HG03457 (cell line): ENCODE measurements around the gene ANO9.
"Not testable (repeated sequence)": the region's sequence is repeated elsewhere in the genome, so short reads cannot be mapped to it uniquely, and the experiment has no call there.

Experiments used
- ATAC-seq: cut with Tn5 transposase; IDR thresholded peaks from one replicate; pipeline ENCODE4 v1.9.1; 2021; ENCODE audit warnings: moderate number of reproducible peaks; ENCODE audit not compliant: unreplicated experiment

Gene ANO9

GRCh38 chr11:417652-418342 is 24.0 kb downstream of the ANO9 start:
- no peak for ATAC-seq

GRCh38 chr11:416757-417621 is 24.8 kb downstream of the ANO9 start:
- ATAC-seq, result no peak

DNA sequence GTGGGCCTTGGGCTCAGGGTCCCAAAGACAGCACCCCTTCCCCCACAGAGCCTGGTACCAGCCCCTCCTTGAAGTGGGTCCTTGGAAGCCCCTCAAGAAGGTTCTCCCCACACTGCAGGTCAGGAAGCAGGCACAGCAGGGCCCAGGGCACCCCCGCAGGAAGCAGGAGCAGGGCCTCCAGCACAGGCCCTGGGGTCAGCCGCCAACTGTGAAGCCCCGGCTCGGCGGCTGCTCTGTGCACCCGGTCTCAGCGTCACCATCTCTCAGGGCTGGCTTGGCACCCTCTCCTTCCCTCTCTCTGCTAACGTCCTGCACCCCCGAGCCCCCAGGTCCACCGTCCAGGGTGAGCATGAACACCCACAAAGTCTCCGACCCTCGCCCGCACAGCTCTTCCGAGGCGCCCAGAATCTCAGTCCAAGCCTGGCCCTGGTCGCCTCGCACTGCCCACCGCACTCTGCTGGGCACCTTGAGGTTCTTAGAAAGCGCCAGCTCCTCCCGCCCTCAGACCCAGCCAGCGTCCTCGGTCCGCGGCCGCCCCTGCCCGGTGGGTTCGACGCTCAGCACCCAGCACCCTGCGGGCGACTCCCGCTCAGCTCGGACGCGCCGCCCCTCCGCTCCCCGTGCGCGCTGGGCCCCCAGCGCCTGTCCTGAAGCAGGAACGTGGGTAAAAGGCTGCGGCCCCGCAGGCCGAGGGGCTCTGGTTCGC is 25.6 kb downstream of the ANO9 start:
- ATAC-seq, result no peak

GRCh38 chr11:415640-416041 is 26.2 kb downstream of the ANO9 start:
- no peak for ATAC-seq

- no peak for ATAC-seq
Observed at GRCh38 chr11:414318-414857, 27.4 kb downstream of the ANO9 start.

DNA sequence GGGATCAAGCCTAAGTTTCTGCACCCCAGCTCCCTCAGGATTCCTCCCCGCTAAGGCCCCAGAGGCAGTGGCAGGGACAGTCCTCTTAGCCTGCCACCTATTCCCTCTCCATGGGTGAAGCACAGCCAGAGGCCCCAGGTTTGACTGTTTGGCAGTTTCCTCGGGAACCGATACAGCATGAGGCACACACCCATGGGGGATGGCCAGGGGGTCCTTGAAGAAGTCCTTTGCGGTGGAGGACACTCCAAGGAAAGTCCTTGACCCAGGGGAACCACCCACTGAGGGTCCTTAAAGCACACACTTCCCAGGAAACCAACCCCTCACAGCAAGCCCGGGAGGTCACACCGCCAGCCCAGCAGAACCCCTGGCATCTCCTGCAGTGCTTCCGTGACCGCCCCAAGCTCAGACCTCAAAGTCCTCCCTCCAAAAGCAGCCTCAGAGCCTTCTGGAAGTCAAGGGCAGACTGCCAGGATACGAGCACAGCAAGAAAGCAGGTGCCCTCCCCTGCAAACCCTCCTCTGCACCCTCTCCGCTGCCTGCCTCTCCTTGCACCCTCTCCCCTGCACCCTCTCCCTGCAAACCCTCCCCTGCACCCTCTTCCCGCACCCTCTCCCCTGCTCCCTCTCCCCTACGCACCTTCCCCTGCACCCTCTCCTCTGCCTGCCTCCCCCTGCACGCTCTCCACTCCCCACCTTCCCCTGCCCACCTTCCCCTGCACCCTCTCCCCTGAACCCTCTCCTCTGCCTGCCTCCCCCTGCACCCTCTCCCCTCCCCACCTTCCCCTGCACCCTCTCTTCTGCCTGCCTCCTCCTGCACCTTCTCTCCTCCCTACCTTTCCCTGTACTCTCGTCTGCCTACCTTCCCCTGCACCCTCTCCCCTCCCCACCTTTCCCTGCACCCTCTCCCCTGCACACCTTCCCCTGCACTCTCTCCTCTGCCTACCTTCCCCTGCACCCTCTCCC is 28.4 kb downstream of the ANO9 start:
- no peak for ATAC-seq

- no peak for ATAC-seq
Observed at GRCh38 chr11:412641-413119, 29.1 kb downstream of the ANO9 start.

DNA sequence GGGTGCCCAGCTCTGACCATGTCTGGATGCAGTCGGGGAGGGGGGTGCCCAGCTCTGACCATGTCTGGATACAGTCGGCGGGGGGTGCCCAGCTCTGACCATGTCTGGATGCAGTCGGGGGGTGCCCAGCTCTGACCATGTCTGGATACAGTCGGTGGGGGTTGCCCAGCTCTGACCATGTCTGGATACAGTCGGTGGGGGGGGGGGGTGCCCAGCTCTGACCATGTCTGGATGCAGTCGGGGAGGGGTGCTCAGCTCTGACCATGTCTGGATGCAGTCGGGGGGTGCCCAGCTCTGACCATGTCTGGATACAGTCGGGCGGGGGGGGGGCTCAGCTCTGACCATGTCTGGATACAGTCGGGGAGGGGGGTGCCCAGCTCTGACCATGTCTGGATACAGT is 30.3 kb downstream of the ANO9 start:
- ATAC-seq, result not testable (repeated sequence)

GRCh38 chr11:410711-411110 is 31.1 kb downstream of the ANO9 start:
- ATAC-seq, result not testable (repeated sequence)

- ATAC-seq, result no peak
Observed at GRCh38 chr11:409600-410483, 32.0 kb downstream of the ANO9 start.

GRCh38 chr11:409008-409599 is 32.7 kb downstream of the ANO9 start:
- no peak for ATAC-seq

GRCh38 chr11:408154-409007 is 33.4 kb downstream of the ANO9 start:
- no peak for ATAC-seq

DNA sequence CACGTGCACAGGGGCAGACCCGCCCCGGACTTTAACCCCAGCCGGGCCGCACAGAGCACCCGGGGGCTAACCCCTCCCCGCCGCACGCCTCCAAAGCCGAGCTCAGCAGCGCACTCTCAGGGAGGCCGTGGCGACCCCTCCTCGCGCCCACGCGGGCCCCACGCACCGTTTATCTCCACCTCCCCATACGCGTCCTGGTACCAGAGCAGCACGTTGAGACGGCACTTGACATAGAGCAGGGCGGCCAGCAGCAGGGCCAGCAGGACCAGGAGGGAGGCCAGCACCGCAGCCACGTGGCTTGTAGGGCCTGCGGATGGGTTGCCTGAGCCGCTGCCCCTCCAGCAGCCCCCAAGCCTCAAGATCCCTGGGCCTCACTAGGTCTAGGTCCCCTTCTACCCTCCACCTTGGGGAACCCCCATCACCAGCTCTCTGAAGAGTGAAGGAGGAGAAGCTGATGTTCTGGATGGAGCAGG is 34.1 kb downstream of the ANO9 start:
- ATAC-seq, result no peak

- ATAC-seq, result peak; percentile 58
Observed at GRCh38 chr11:406796-407650, 34.8 kb downstream of the ANO9 start.

- ATAC-seq, result no peak
Observed at GRCh38 chr11:405954-406795, 35.6 kb downstream of the ANO9 start.
